Immature natural killer cell (primary cell): ENCODE results near the gene PCDHB11. TPM values are rescaled to one million over a fixed set of nuclear protein-coding genes. Genes with fewer than 3 reads are reported as not detected.
"Not testable (repeated sequence)": the region's sequence is repeated elsewhere in the genome, so short reads cannot be mapped to it uniquely, and the experiment has no call there.

Source experiments
- DNase-seq, 3 donors: peaks; one replicate each; pipeline ENCODE4 v3.0.0; 2022; ENCODE audit warnings: mixed read lengths in 1 of 3
- H3K27ac Mint-ChIP-seq, 6 donors: one replicate each; pipeline ENCODE4 v1.8.0; 2020; ENCODE audit warnings: mixed read lengths in 6 of 6, mild to moderate bottlenecking in 5 of 6, inconsistent platforms in 4 of 6, moderate library complexity in 3 of 6
- H3K27me3 Mint-ChIP-seq, 3 donors: one replicate each; pipeline ENCODE4 v1.8.0; 2020 to 2021; ENCODE audit warnings: low read depth in 3 of 3, mild to moderate bottlenecking in 3 of 3, mixed read lengths in 3 of 3, moderate library complexity in 3 of 3, inconsistent platforms in 1 of 3
- H3K36me3 Mint-ChIP-seq, 3 donors: one replicate each; pipeline ENCODE4 v1.8.0; 2020; ENCODE audit warnings: mixed read lengths in 3 of 3, inconsistent platforms in 2 of 3, mild to moderate bottlenecking in 2 of 3
- H3K4me1 Mint-ChIP-seq, 2 donors: one replicate each; pipeline ENCODE4 v1.8.0; 2020; ENCODE audit warnings: inconsistent platforms in 2 of 2, mild to moderate bottlenecking in 2 of 2, mixed read lengths in 2 of 2, moderate library complexity in 1 of 2
- H3K4me3 Mint-ChIP-seq, 5 donors: one replicate each; pipeline ENCODE4 v1.8.0; 2020; ENCODE audit warnings: mild to moderate bottlenecking in 5 of 5, mixed read lengths in 5 of 5, inconsistent platforms in 3 of 5, moderate library complexity in 3 of 5
- H3K9me3 Mint-ChIP-seq, 6 donors: one replicate each; pipeline ENCODE4 v1.8.0; 2020; ENCODE audit warnings: mild to moderate bottlenecking in 6 of 6, mixed read lengths in 6 of 6, inconsistent platforms in 4 of 6, moderate library complexity in 3 of 6
- polyA plus RNA-seq, 3 donors: library from polyadenylated mRNA; unstranded; fragments of 300-500 nt; fragmentation: Illumina TruSeq; gene quantifications; one replicate each; pipeline ENCODE4 v1.2.3, GENCODE V29; 2021

PCDHB11 gene
- polyA plus RNA-seq, 3 donors from 2014 or later = not detected

DNA sequence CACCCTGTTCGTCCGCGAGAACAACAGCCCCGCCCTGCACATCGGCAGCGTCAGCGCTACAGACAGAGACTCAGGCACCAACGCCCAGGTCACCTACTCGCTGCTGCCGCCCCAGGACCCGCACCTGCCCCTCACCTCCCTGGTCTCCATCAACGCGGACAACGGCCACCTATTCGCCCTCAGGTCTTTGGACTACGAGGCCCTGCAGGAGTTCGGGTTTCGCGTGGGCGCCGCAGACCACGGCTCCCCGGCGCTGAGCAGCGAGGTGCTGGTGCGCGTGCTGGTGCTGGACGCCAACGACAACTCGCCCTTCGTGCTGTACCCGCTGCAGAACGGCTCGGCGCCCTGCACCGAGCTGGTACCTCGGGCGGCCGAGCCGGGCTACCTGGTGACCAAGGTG lies 36.5 kb downstream of the PCDHB11 start:
- not testable (repeated sequence) for H3K4me1 Mint-ChIP-seq, H3K27ac Mint-ChIP-seq, H3K4me3 Mint-ChIP-seq, DNase-seq
- Mint-ChIP-seq H3K27me3 (peaks cover 4 to 39% (median 10%) of the 10 kb centered on the region in 3 donors), H3K9me3 (peaks cover 29 to 79% (median 61%) of the 10 kb centered on the region in 6 donors), H3K36me3 (peaks cover 2 to 20% (median 5%) of the 10 kb centered on the region in 3 donors)

DNA sequence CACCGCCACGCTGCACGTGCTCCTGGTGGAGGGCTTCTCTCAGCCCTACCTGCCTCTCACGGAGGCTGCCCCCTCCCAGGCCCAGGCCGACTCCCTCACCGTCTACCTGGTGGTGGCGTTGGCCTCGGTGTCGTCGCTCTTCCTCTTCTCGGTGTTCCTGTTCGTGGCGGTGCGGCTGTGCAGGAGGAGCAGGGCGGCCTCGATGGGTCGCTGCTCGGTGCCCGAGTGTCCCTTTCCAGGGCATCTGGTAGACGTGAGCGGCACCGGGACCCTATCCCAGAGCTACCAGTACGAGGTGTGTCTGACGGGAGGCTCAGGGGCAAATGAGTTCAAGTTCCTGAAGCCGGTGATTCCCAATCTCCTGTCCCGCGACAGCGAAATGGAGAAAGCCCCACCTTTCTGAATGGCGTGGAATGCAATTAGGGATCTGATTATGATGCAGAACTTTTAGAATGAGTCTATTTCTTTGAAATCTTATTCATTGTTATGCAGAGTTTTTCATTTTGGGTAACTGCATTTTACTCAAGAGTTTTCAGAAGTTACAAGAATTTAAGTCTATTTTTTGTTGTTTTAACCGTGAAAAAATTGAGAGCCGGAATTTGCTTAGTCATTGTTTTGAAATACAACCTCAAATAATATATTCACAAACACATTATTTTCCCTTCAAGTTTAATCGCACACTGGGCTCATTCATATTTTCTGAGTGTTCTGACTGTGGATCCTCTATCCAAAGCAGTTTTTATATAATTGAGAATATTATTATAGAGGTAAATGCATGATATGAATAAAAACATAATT lies 37.3 kb downstream of the PCDHB11 start:
- Mint-ChIP-seq H3K27ac (no peak overlapping the region), H3K9me3 (peaks cover 28 to 76% (median 60%) of the 10 kb centered on the region in 6 donors), H3K4me1 (no peaks in the 10 kb centered on the region), H3K27me3 (peaks cover 7 to 38% (median 10%) of the 10 kb centered on the region in 3 donors), H3K36me3 (peaks cover 2 to 20% (median 6%) of the 10 kb centered on the region in 3 donors), H3K4me3 (no peak overlapping the region)
- no peak for DNase-seq

DNA sequence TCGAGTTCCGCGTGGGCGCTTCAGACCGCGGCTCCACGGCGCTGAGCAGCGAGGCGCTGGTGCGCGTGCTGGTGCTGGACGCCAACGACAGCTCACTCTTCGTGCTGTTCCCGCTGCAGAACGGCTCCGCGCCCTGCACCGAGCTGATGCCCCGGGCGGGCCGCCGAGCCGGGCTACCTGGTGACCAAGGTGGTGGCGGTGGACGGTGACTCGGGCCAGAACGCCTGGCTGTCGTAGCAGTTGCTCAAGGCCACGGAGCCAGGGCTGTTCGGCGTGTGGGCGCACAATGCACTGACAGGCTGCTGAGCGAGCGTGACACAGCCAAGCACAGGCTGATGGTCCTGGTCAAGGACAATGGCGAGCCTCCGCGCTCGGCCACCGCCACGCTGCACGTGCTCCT lies 42.1 kb downstream of the PCDHB11 start:
- peaks cover 3 to 28% (median 14%) of the 10 kb centered on the region in 3 donors for H3K27me3 Mint-ChIP-seq
- DNase-seq = no peak
- no peak overlapping the region for H3K27ac Mint-ChIP-seq
- peaks cover 31 to 88% (median 79%) of the 10 kb centered on the region in 6 donors for H3K9me3 Mint-ChIP-seq
- H3K36me3 Mint-ChIP-seq = peaks cover 9 to 25% (median 13%) of the 10 kb centered on the region in 3 donors
- no peaks in the 10 kb centered on the region for H3K4me1 Mint-ChIP-seq
- no peak overlapping the region for H3K4me3 Mint-ChIP-seq

DNA sequence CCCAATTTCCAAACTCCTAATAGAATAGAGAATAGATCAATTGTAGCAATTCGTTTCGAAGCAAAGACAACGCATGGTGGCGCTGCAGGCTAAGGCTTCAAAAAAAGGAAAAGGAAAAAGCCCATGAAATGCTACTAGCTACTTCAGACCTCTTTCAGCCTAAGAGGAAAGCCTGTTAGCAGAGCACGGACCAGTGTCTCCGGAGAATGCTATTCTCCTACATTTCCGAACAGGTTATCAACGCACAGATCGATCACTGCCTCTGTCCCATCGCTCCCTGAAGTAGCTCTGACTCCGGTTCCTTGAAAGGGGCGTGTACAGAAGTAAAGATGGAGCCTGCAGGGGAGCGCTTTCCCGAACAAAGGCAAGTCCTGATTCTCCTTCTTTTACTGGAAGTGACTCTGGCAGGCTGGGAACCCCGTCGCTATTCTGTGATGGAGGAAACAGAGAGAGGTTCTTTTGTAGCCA lies 45.9 kb downstream of the PCDHB11 start, which contains the start of gene PCDHB15:
Gene PCDHB15, plus strand, starts transcription at position 146 of the 468 bp plus-strand sequence. Its CDS starts 184 bp downstream, at position 330.
- peaks cover 33 to 90% (median 84%) of the 10 kb centered on the region in 6 donors for H3K9me3 Mint-ChIP-seq
- no peak within 1 kb of the TSS for H3K4me3 Mint-ChIP-seq
- peaks cover 0 to 15% (median 15%) of the 10 kb centered on the region in 3 donors for H3K27me3 Mint-ChIP-seq
- no peak within 1 kb of the TSS for H3K27ac Mint-ChIP-seq
- no peaks in the 10 kb centered on the region for H3K4me1 Mint-ChIP-seq
- H3K36me3 Mint-ChIP-seq = peaks cover 11 to 26% (median 18%) of the 10 kb centered on the region in 3 donors
- DNase-seq = no peak

DNA sequence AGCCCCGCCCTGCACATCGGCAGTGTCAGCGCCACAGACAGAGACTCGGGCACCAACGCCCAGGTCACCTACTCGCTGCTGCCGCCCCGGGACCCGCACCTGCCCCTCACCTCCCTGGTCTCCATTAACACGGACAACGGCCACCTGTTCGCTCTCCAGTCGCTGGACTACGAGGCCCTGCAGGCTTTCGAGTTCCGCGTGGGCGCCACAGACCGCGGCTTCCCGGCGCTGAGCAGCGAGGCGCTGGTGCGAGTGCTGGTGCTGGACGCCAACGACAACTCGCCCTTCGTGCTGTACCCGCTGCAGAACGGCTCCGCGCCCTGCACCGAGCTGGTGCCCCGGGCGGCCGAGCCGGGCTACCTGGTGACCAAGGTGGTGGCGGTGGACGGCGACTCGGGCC lies 47.5 kb downstream of the PCDHB11 start:
- H3K36me3 Mint-ChIP-seq = peaks cover 11 to 21% (median 13%) of the 10 kb centered on the region in 3 donors
- peaks cover 24 to 94% (median 87%) of the 10 kb centered on the region in 6 donors for H3K9me3 Mint-ChIP-seq
- not testable (repeated sequence) for H3K4me1 Mint-ChIP-seq, H3K4me3 Mint-ChIP-seq, DNase-seq, H3K27ac Mint-ChIP-seq, H3K27me3 Mint-ChIP-seq

DNA sequence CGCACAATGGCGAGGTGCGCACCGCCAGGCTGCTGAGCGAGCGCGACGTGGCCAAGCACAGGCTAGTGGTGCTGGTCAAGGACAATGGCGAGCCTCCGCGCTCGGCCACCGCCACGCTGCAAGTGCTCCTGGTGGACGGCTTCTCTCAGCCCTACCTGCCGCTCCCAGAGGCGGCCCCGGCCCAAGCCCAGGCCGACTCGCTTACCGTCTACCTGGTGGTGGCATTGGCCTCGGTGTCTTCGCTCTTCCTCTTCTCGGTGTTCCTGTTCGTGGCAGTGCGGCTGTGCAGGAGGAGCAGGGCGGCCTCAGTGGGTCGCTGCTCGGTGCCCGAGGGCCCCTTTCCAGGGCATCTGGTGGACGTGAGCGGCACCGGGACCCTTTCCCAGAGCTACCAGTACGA lies 48.0 kb downstream of the PCDHB11 start:
- DNase-seq, H3K4me1 Mint-ChIP-seq, H3K27ac Mint-ChIP-seq, H3K4me3 Mint-ChIP-seq, H3K27me3 Mint-ChIP-seq: not testable (repeated sequence)
- Mint-ChIP-seq H3K36me3 (peaks cover 11 to 21% (median 13%) of the 10 kb centered on the region in 3 donors), H3K9me3 (peaks cover 26 to 93% (median 86%) of the 10 kb centered on the region in 6 donors)

DNA sequence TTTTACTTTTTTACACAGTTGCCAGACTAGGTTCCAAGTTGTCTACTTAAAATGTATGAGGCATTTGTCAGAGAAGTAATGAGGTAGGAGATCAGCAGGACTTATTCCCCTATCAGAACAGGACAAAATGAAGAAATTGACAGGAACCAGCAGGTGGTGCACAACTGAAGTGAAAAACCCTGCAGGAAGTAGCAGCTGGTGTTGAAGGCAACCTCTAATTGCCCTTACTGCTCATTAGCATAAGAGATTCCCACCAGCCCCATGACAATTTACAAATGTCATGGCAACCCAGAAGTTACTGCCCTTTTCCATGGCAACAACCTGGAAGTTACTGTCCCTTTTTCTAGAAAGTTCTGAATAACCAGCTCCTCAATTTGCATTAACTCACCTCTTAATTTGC lies 51.1 kb downstream of the PCDHB11 start:
- peaks cover 5 to 21% (median 9%) of the 10 kb centered on the region in 3 donors for H3K36me3 Mint-ChIP-seq
- peaks cover 31 to 92% (median 88%) of the 10 kb centered on the region in 6 donors for H3K9me3 Mint-ChIP-seq
- H3K4me1 Mint-ChIP-seq = no peaks in the 10 kb centered on the region
- H3K4me3 Mint-ChIP-seq = no peak overlapping the region
- peaks cover 0 to 10% (median 0%) of the 10 kb centered on the region in 3 donors for H3K27me3 Mint-ChIP-seq
- DNase-seq = no peak
- H3K27ac Mint-ChIP-seq = no peak overlapping the region

Other genes with a start within 250 kb of the PCDHB11 start
- not detected for gene PCDHAC2, start 233.2 kb upstream of the PCDHB11 start, polyA plus RNA-seq
- gene PCDHB1, start 148.3 kb upstream of the PCDHB11 start, polyA plus RNA-seq = not detected
- gene PCDHB2, start 105.0 kb upstream of the PCDHB11 start, polyA plus RNA-seq = not detected
- gene PCDHB3, start 99.2 kb upstream of the PCDHB11 start, polyA plus RNA-seq = not detected
- gene PCDHB4, start 77.8 kb upstream of the PCDHB11 start, polyA plus RNA-seq = not detected
- not detected for gene PCDHB5, start 64.4 kb upstream of the PCDHB11 start, polyA plus RNA-seq
- gene PCDHB6, start 49.6 kb upstream of the PCDHB11 start, polyA plus RNA-seq = not detected
- gene PCDHB7, start 27.0 kb upstream of the PCDHB11 start, polyA plus RNA-seq = not detected
- gene PCDHB8, start 21.8 kb upstream of the PCDHB11 start, polyA plus RNA-seq = not detected
- gene PCDHB16, start 17.2 kb upstream of the PCDHB11 start, polyA plus RNA-seq = not detected
- not detected for gene PCDHB9, start 12.5 kb upstream of the PCDHB11 start, polyA plus RNA-seq
- not detected for gene PCDHB10, start 7.3 kb upstream of the PCDHB11 start, polyA plus RNA-seq
- gene PCDHB12, start 9.1 kb downstream of the PCDHB11 start, polyA plus RNA-seq = not detected
- not detected for gene PCDHB13, start 14.3 kb downstream of the PCDHB11 start, polyA plus RNA-seq
- not detected for gene PCDHB14, start 23.7 kb downstream of the PCDHB11 start, polyA plus RNA-seq
- gene PCDHB15, start 45.8 kb downstream of the PCDHB11 start, polyA plus RNA-seq = under 1 TPM in 1 of 3 donors, not detected in 2; 0.16 TPM
- gene SLC25A2, start 104.4 kb downstream of the PCDHB11 start, polyA plus RNA-seq = not detected
- 100 to 1,000 TPM; 136 to 191 (median 151) TPM for gene TAF7, start 121.2 kb downstream of the PCDHB11 start, polyA plus RNA-seq
- not detected for gene PCDHGA1, start 130.9 kb downstream of the PCDHB11 start, polyA plus RNA-seq
- gene PCDHGA2, start 139.1 kb downstream of the PCDHB11 start, polyA plus RNA-seq = not detected
- gene PCDHGA3, start 144.2 kb downstream of the PCDHB11 start, polyA plus RNA-seq = under 1 TPM in 1 of 3 donors, not detected in 2; 0.11 TPM
- gene PCDHGB1, start 150.5 kb downstream of the PCDHB11 start, polyA plus RNA-seq = not detected
- gene PCDHGA4, start 155.4 kb downstream of the PCDHB11 start, polyA plus RNA-seq = under 1 TPM in 2 of 3 donors, not detected in 1; 0.10 to 0.11 TPM
- gene PCDHGB2, start 160.4 kb downstream of the PCDHB11 start, polyA plus RNA-seq = not detected
- gene PCDHGA5, start 164.5 kb downstream of the PCDHB11 start, polyA plus RNA-seq = not detected
- gene PCDHGB3, start 170.6 kb downstream of the PCDHB11 start, polyA plus RNA-seq = under 1 TPM in 2 of 3 donors, not detected in 1; 0.06 to 0.15 TPM
- not detected for gene PCDHGA6, start 174.3 kb downstream of the PCDHB11 start, polyA plus RNA-seq
- not detected for gene PCDHGA7, start 183.1 kb downstream of the PCDHB11 start, polyA plus RNA-seq
- under 1 TPM in 1 of 3 donors, not detected in 2; 0.13 TPM for gene PCDHGB4, start 188.1 kb downstream of the PCDHB11 start, polyA plus RNA-seq
- under 1 TPM in 1 of 3 donors, not detected in 2; 0.07 TPM for gene PCDHGA8, start 193.0 kb downstream of the PCDHB11 start, polyA plus RNA-seq
- 1 to 10 TPM in 2 of 3 donors, under 1 TPM in 1; 0.36 to 2.1 (median 2.0) TPM for gene PCDHGB5, start 198.3 kb downstream of the PCDHB11 start, polyA plus RNA-seq
- gene PCDHGA9, start 203.2 kb downstream of the PCDHB11 start, polyA plus RNA-seq = under 1 TPM in 1 of 3 donors, not detected in 2; 0.04 TPM
- 1 to 10 TPM in 1 of 3 donors, under 1 TPM in 1, not detected in 1; 0.38 to 1.9 TPM for gene PCDHGB6, start 208.4 kb downstream of the PCDHB11 start, polyA plus RNA-seq
- gene PCDHGA10, start 213.4 kb downstream of the PCDHB11 start, polyA plus RNA-seq = under 1 TPM in 1 of 3 donors, not detected in 2; 0.43 TPM
- gene PCDHGB7, start 218.1 kb downstream of the PCDHB11 start, polyA plus RNA-seq = under 1 TPM in 1 of 3 donors, not detected in 2; 0.13 TPM
- gene PCDHGA11, start 221.4 kb downstream of the PCDHB11 start, polyA plus RNA-seq = under 1 TPM in 1 of 3 donors, not detected in 2; 0.11 TPM
- under 1 TPM in 1 of 3 donors, not detected in 2; 0.25 TPM for gene PCDHGA12, start 230.9 kb downstream of the PCDHB11 start, polyA plus RNA-seq